ENCODE data around the gene RMND1. TPM values are rescaled to one million over a fixed set of nuclear protein-coding genes. Genes with fewer than 3 reads are reported as not detected.

Gene RMND1
- total and polyA plus RNA-seq, 2 of the 13 experiments (the other 11 are each of a cell fraction or from before 2014, with no cell fraction given): 34.0 to 72.5 TPM

DNA sequence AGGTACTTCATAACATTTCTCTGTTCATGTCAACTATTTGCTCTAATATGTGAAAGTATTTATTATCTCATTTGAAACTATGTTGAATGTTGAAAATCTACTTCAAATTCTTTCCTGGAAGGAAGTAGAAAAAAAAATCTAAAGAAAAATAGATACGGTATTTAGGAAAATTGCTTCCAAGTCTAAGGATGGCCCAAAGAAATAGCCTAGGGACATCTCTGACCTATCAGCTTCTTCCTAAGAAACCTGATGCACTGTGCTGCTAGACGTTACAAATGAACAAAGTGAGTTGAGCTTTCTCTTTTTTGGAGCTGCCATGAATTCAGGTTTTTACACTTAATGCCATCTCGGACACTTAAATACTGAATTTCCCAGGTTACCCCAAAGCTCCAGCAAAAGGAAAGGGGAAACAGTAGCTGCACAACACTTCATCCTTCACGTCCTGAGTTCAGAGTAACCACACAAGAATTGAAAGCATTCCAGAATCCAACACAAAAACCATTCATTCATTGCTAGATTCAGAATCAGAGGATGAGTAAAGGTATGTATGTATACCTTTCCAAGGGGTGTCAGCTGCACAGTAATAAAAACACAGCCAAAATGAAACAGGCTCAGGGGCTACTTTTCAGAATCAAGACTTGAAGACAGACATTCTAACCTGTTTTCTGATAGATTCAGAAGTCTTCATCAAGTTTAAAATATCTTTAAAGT, 7.9 kb downstream of the RMND1 start:
- WGBS (ENCODE audit: low lambda C conversion rate): 83% methylated on average over 4 of the region's 4 CpGs
- H4K20me1 ChIP-seq (ENCODE audit: insufficient read depth, low read length): peaks cover 47% of the 10 kb centered on the region
- FAIRE-seq (no peak), ATAC-seq (no peak), DNase-seq (ENCODE audit: low spot score) (no peak)
- intact Hi-C loops (cut with micrococcal nuclease; ENCODE audit: unreplicated experiment) (loop anchor here (5.0 to 10.0 kb wide), 4 partner anchors 48 to 821 kb away; partner anchors contain the start of gene CCDC170), in situ Hi-C loops (cut with HindIII; ENCODE audit: extremely low pct_ligation_motif_present, low pct_unique_long_range_greater_than_20kb) (loop anchor here (5.0 kb wide), 1 partner anchor 33 kb away; no protein-coding TSS in a partner anchor)
- POLR2A ChIA-PET: no interaction called here
- H3K36me3 ChIP-seq (replicated peaks in 1 of 2; ENCODE audit: control insufficient read depth in 1 of 2, insufficient read depth in 2 of 2, low read length in 2 of 2): peaks cover 7 to 19% of the 10 kb centered on the region in 2 experiments
- BruUV-seq (replicated peaks): no TSS peak
- peaks cover 96% of the 10 kb centered on the region for H3K79me2 ChIP-seq (ENCODE audit: insufficient read depth, low read length)
- CTCF ChIA-PET (ENCODE audit: low intra/inter-chr PET ratio, low total read pairs): no interaction called here
- no peaks in the 10 kb centered on the region for H3K27me3 ChIP-seq (ENCODE audit: control insufficient read depth in 1 of 2, insufficient read depth in 2 of 2, low read length in 2 of 2)
- peak overlapping the region; percentile 18; the same call in 1 of the 2 replicates for H3K4me2 ChIP-seq (ENCODE audit: low read depth, low read length)
- H2AFZ ChIP-seq (ENCODE audit: low read length): no peak overlapping the region
- no peaks in the 10 kb centered on the region for H3K9me3 ChIP-seq (ENCODE audit: low read length)
- peaks cover 96% of the 10 kb centered on the region for H3K4me1 ChIP-seq (ENCODE audit: insufficient read depth, low read length)
- no peak overlapping the region for H3K4me3 ChIP-seq (replicated peaks in 1 of 3; ENCODE audit: insufficient read depth in 1 of 3, low read depth in 2 of 3, low read length in 3 of 3)
- H3K9ac ChIP-seq (ENCODE audit: insufficient read depth, low read depth, low read length): no peak overlapping the region
- no peak overlapping the region for H3K27ac ChIP-seq (ENCODE audit: extremely low read length, insufficient read depth, low read length)
- no peak for TF ChIP-seq ZNF776 (CRISPR knock-in tag; IDR thresholded peaks at IDR 0.05)
- TF ChIP-seq SRSF9 (IDR thresholded peaks at IDR 0.05; ENCODE audit: borderline replicate concordance, insufficient read depth, low read depth, low read length, poor library complexity, severe bottlenecking): no peak
- TF ChIP-seq, protein P1, sequence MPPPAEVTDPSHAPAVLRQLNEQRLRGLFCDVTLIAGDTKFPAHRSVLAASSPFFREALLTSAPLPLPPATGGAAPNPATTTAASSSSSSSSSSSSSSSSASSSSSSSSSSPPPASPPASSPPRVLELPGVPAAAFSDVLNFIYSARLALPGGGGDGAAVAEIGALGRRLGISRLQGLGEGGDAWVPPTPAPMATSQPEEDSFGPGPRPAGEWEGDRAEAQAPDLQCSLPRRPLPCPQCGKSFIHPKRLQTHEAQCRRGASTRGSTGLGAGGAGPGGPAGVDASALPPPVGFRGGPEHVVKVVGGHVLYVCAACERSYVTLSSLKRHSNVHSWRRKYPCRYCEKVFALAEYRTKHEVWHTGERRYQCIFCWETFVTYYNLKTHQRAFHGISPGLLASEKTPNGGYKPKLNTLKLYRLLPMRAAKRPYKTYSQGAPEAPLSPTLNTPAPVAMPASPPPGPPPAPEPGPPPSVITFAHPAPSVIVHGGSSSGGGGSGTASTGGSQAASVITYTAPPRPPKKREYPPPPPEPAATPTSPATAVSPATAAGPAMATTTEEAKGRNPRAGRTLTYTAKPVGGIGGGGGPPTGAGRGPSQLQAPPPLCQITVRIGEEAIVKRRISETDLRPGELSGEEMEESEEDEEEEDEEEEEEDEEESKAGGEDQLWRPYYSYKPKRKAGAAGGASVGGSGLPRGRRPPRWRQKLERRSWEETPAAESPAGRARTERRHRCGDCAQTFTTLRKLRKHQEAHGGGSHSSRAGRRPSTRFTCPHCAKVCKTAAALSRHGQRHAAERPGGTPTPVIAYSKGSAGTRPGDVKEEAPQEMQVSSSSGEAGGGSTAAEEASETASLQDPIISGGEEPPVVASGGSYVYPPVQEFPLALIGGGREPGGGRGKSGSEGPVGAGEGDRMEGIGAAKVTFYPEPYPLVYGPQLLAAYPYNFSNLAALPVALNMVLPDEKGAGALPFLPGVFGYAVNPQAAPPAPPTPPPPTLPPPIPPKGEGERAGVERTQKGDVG (CRISPR knock-in tag; IDR thresholded peaks at IDR 0.05; ENCODE audit: borderline replicate concordance): no peak
- TF ChIP-seq, protein P2, sequence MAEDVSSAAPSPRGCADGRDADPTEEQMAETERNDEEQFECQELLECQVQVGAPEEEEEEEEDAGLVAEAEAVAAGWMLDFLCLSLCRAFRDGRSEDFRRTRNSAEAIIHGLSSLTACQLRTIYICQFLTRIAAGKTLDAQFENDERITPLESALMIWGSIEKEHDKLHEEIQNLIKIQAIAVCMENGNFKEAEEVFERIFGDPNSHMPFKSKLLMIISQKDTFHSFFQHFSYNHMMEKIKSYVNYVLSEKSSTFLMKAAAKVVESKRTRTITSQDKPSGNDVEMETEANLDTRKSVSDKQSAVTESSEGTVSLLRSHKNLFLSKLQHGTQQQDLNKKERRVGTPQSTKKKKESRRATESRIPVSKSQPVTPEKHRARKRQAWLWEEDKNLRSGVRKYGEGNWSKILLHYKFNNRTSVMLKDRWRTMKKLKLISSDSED (CRISPR knock-in tag; IDR thresholded peaks at IDR 0.05): no peak
- no peak for TF ChIP-seq CC2D1A (CRISPR knock-in tag; IDR thresholded peaks at IDR 0.05)
- TF ChIP-seq CENPT (CRISPR knock-in tag; IDR thresholded peaks at IDR 0.05; ENCODE audit: low read depth): no peak
- TF ChIP-seq CHCHD3 (CRISPR knock-in tag; IDR thresholded peaks at IDR 0.05): no peak
- no peak for TF ChIP-seq ZNF768 (CRISPR knock-in tag; IDR thresholded peaks at IDR 0.05)
- no peak for TF ChIP-seq SRY (CRISPR knock-in tag; IDR thresholded peaks at IDR 0.05)
- TF ChIP-seq MLXIP (CRISPR knock-in tag; IDR thresholded peaks at IDR 0.05; ENCODE audit: borderline replicate concordance): peak; percentile 31; the same call in 1 of the 2 replicates
- no peak for TF ChIP-seq GPBP1L1 (CRISPR knock-in tag; IDR thresholded peaks at IDR 0.05)
- no peak for TF ChIP-seq ZNF30 (CRISPR knock-in tag; IDR thresholded peaks at IDR 0.05)
- TF ChIP-seq RBFOX2 (IDR thresholded peaks at IDR 0.05; ENCODE audit: low read depth, low read length): peak; percentile 23; the same call in 1 of the 2 replicates
- no peak for TF ChIP-seq SP2 (CRISPR knock-in tag; IDR thresholded peaks at IDR 0.05)

All from HepG2 (cell line).